HepG2 (cell line): ENCODE data around the gene ATP7B. TPM values are rescaled to one million over a fixed set of nuclear protein-coding genes. Genes with fewer than 3 reads are reported as not detected.

Experiments
- ATAC-seq: fragments of 200-7000 bp; cut with Tn5 transposase; 3 replicates; pipeline ENCODE4 v1.9.1; 2020; ENCODE audit warnings: mild to moderate bottlenecking, moderate library complexity
- BruUV-seq: library from RNA; stranded (reverse); fragments of 400-500 nt; replicated peaks from 2 replicates; lab custom pipeline; 2021; lab: Mats Ljungman, UMichigan
- CTCF ChIA-PET: fragments of 300-600 bp; formaldehyde crosslinking; extraction: SDS; loops from one replicate; lab custom pipeline; 2021; ENCODE audit warnings: low total read pairs, inconsistent platforms, low intra/inter-chr PET ratio; lab: Yijun Ruan, JAX
- POLR2A ChIA-PET: fragments of 350-600 bp; sonication (Branson Sonifier 250); formaldehyde crosslinking; loops from one replicate; lab custom pipeline; 2020; ENCODE audit warnings: antibody characterized with exemption, inconsistent platforms; lab: Yijun Ruan, JAX
- DNase-seq: peaks from one replicate; pipeline ENCODE4 v3.0.0-alpha.2; 2015; ENCODE audit warnings: low spot score
- FAIRE-seq: peaks from 3 replicates; lab custom pipeline; 2011; peaks lifted over from hg19 to GRCh38; lab: Jason Lieb, UNC
- H2AFZ ChIP-seq: one replicate; pipeline ENCODE4 v1.6.1; 2011; ENCODE audit warnings: low read length, inconsistent platforms
- H3K27ac ChIP-seq: fragments of 300-600 bp; 3 replicates; pipeline ENCODE4 v1.8.0; 2011; ENCODE audit warnings: mixed run types, mild to moderate bottlenecking, mixed read lengths, low read length, inconsistent platforms; ENCODE audit not compliant: insufficient read depth; ENCODE audit errors: extremely low read length
- H3K27me3 ChIP-seq, 2 experiments: fragments of 200-600 bp in 1 of 2; 2 replicates in 1 of 2; 3 replicates in 1 of 2; pipeline versions ENCODE4 v1.6.0 to v1.8.0; 2011; ENCODE audit warnings: low read length in 2 of 2, mild to moderate bottlenecking in 2 of 2, moderate library complexity in 2 of 2, inconsistent platforms in 1 of 2; ENCODE audit not compliant: insufficient read depth in 2 of 2, control insufficient read depth in 1 of 2
- H3K36me3 ChIP-seq, 2 experiments: fragments of 200-600 bp in 1 of 2; replicated peaks in 1 of 2; 2 replicates in 1 of 2; 3 replicates in 1 of 2; pipeline versions ENCODE4 v1.5.1 to v1.8.0; 2011; ENCODE audit warnings: low read length in 2 of 2, inconsistent platforms in 1 of 2; ENCODE audit not compliant: insufficient read depth in 2 of 2, control insufficient read depth in 1 of 2
- H3K4me1 ChIP-seq: 2 replicates; pipeline ENCODE4 v1.5.1; 2012; ENCODE audit warnings: low read length, inconsistent platforms; ENCODE audit not compliant: insufficient read depth
- H3K4me2 ChIP-seq: 2 replicates; pipeline ENCODE4 v1.6.0; 2011; ENCODE audit warnings: low read depth, low read length, inconsistent platforms
- H3K4me3 ChIP-seq, 3 experiments: fragments of 200-600 bp in 1 of 3; sonication (generic), shearing (Covaris generic) in 1 of 3; replicated peaks in 1 of 3; 2 replicates each; pipeline ENCODE4 v1.5.1; 2011 to 2016; ENCODE audit warnings: low read length in 3 of 3, inconsistent platforms in 2 of 3, low read depth in 2 of 3, mild to moderate bottlenecking in 2 of 3, control low read depth in 1 of 3, mixed read lengths in 1 of 3; ENCODE audit not compliant: insufficient read depth in 1 of 3
- H3K79me2 ChIP-seq: one replicate; pipeline ENCODE4 v1.6.1; 2011; ENCODE audit warnings: low read length, inconsistent platforms; ENCODE audit not compliant: insufficient read depth
- H3K9ac ChIP-seq: 2 replicates; pipeline ENCODE4 v1.6.0; 2011; ENCODE audit warnings: mild to moderate bottlenecking, low read depth, low read length, inconsistent platforms; ENCODE audit not compliant: insufficient read depth
- H3K9me3 ChIP-seq: 2 replicates; pipeline ENCODE4 v1.5.1; 2012; ENCODE audit warnings: mild to moderate bottlenecking, low read length
- H4K20me1 ChIP-seq: 2 replicates; pipeline ENCODE4 v1.6.0; 2011; ENCODE audit warnings: inconsistent platforms, mild to moderate bottlenecking, low read length, moderate library complexity; ENCODE audit not compliant: insufficient read depth
- FOSL1 ChIP-seq: sonication (generic); formaldehyde crosslinking; IDR thresholded peaks from 2 replicates; pipeline ENCODE4 v1.9.0; 2021; ENCODE audit warnings: missing genetic modification reagents, borderline replicate concordance
- FOSL2 ChIP-seq: sonication (generic); formaldehyde crosslinking; IDR thresholded peaks from 2 replicates; pipeline ENCODE4 v1.4.0; 2020; ENCODE audit warnings: missing genetic modification reagents
- HDAC6 ChIP-seq: fragments of 200-600 bp; sonication (generic); IDR thresholded peaks from 2 replicates; pipeline ENCODE4 v1.7.0; 2017; ENCODE audit warnings: mild to moderate bottlenecking, antibody characterized with exemption, low read length, low read depth
- MED8 ChIP-seq: sonication (generic); formaldehyde crosslinking; IDR thresholded peaks from 2 replicates; pipeline ENCODE4 v1.8.1; 2023; ENCODE audit warnings: mild to moderate bottlenecking, missing genetic modification reagents; ENCODE audit not compliant: insufficient replicate concordance
- MYC ChIP-seq: sonication (generic); formaldehyde crosslinking; IDR thresholded peaks from 2 replicates; pipeline ENCODE4 v1.9.0; 2021; ENCODE audit warnings: missing genetic modification reagents, borderline replicate concordance
- NFKB2 ChIP-seq: sonication (generic); formaldehyde crosslinking; IDR thresholded peaks from 2 replicates; pipeline ENCODE4 v1.4.0; 2020; ENCODE audit warnings: missing genetic modification reagents, borderline replicate concordance
- ONECUT2 ChIP-seq: sonication (generic); formaldehyde crosslinking; IDR thresholded peaks from 2 replicates; pipeline ENCODE4 v1.4.0; 2020; ENCODE audit warnings: missing genetic modification reagents
- SP1 ChIP-seq, 2 experiments: fragments of 450-650 bp in 1 of 2; sonication (generic) in 1 of 2; formaldehyde crosslinking in 1 of 2; IDR thresholded peaks; 2 replicates each; pipeline versions ENCODE4 v1.4.0 to v1.6.1; 2016 to 2020; ENCODE audit warnings: missing genetic modification reagents in 1 of 2
- U2AF2 ChIP-seq: fragments of 200-400 bp; formaldehyde crosslinking; IDR thresholded peaks from 2 replicates; pipeline ENCODE4 v1.6.1; 2017; ENCODE audit warnings: low read depth, mild to moderate bottlenecking, low read length
- ZBTB3 ChIP-seq: sonication (generic); formaldehyde crosslinking; IDR thresholded peaks from 2 replicates; pipeline ENCODE4 v1.4.0; 2020; ENCODE audit warnings: low read depth, mild to moderate bottlenecking, moderate library complexity, missing genetic modification reagents, borderline replicate concordance
- ZBTB8A ChIP-seq: sonication (generic); formaldehyde crosslinking; IDR thresholded peaks from 2 replicates; pipeline ENCODE4 v1.4.0; 2020; ENCODE audit warnings: mild to moderate bottlenecking, low read depth, missing genetic modification reagents, borderline replicate concordance
- ZNF33B ChIP-seq: sonication (generic); formaldehyde crosslinking; IDR thresholded peaks from 2 replicates; pipeline ENCODE4 v1.5.1; 2020; ENCODE audit warnings: mild to moderate bottlenecking, missing genetic modification reagents
- ZNF670 ChIP-seq: sonication (generic); formaldehyde crosslinking; IDR thresholded peaks from 2 replicates; pipeline ENCODE4 v1.8.0; 2022; ENCODE audit warnings: mild to moderate bottlenecking, missing genetic modification reagents, borderline replicate concordance
- ZNF788 ChIP-seq: sonication (generic); formaldehyde crosslinking; IDR thresholded peaks from 2 replicates; pipeline ENCODE4 v1.5.0; 2020; ENCODE audit warnings: mild to moderate bottlenecking, missing genetic modification reagents, borderline replicate concordance
- ZSCAN25 ChIP-seq: sonication (generic); formaldehyde crosslinking; IDR thresholded peaks from 2 replicates; pipeline ENCODE4 v1.8.0; 2022; ENCODE audit warnings: mild to moderate bottlenecking, missing genetic modification reagents
- WGBS: methylation state at CpG from one replicate; pipeline ENCODE4 v1.1.6; 2017; ENCODE audit warnings: low lambda C conversion rate; 5-methylcytosine and 5-hydroxymethylcytosine counted together
- in situ Hi-C: cut with HindIII; loops from 2 replicates; pipeline ENCODE4 v1.10.0; 2017; ENCODE audit warnings: low pct_unique_long_range_greater_than_20kb; ENCODE audit not compliant: extremely low pct_ligation_motif_present
- intact Hi-C: fragments of 100-400 bp; cut with micrococcal nuclease; formaldehyde crosslinking; loops from one replicate; pipeline ENCODE4 v1.10.0; 2022; ENCODE audit not compliant: unreplicated experiment
- polyA plus RNA-seq, 8 experiments: library from polyadenylated mRNA; depleted of rRNA in 3 of 8; stranded (reverse) in 7 of 8; unstranded in 1 of 8; fragments of >200 nt; fragmentation: Illumina TruSeq in 4 of 8; extraction: Trizol in 4 of 8; gene quantifications; 2 replicates each; pipeline versions ENCODE4 v1.2.1 to v1.2.3, GENCODE V29; 2011 to 2016; ENCODE audit warnings: low read depth in 4 of 8, missing spikeins in 1 of 8, mixed read lengths in 1 of 8; ENCODE audit not compliant: insufficient read depth in 1 of 8
- total RNA-seq, 5 experiments: library from RNA; depleted of rRNA; stranded (reverse); fragments of >200 nt; fragmentation: Illumina TruSeq; extraction: Trizol; gene quantifications; 2 replicates each; pipeline ENCODE4 v1.2.3, GENCODE V29; 2016; ENCODE audit warnings: low read depth in 1 of 5
- TF ChIP-seq, protein P1 (sequence below): IDR thresholded peaks from 2 replicates; pipeline ENCODE4 v1.6.1; 2016; ENCODE audit warnings: low read depth
- TF ChIP-seq, protein P2 (sequence below): sonication (generic); formaldehyde crosslinking; IDR thresholded peaks from 2 replicates; pipeline ENCODE4 v1.5.1; 2020; ENCODE audit warnings: missing genetic modification reagents, mild to moderate bottlenecking, borderline replicate concordance
- TF ChIP-seq, protein P3 (sequence below): sonication (generic); formaldehyde crosslinking; IDR thresholded peaks from 2 replicates; pipeline ENCODE4 v1.8.0; 2022; ENCODE audit warnings: mild to moderate bottlenecking, missing genetic modification reagents

ATP7B gene
- total and polyA plus RNA-seq, 2 of the 13 experiments (the other 11 are each of a cell fraction or from before 2014, with no cell fraction given), result 31.8 to 57.4 TPM

DNA sequence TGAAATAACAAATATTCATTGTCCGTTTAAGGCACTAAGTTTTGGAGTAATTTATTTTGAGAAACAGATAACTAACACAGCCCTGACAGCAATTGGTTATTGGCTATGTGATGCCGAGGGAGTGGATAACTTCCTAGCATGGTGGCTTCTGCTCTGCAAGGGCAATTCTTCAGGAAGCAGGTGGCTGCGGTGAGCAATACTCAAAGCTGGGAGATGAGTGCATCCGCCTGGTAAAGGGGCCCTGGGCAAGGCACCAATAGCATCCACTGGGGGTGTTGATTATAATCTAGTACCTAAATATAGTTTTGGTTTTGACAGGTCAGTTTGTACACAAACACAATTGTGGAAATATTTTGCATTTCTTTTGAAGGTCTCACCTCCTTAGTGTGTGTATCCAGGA lies 108.5 kb downstream of the ATP7B start:
- CTCF ChIA-PET, result no interaction called here
- Histone ChIP-seq H3K9me3 (no peaks in the 10 kb centered on the region), H3K4me2 (no peak overlapping the region), H4K20me1 (no peaks in the 10 kb centered on the region), H3K36me3 (peaks cover 6 to 22% of the 10 kb centered on the region in 2 experiments; a peak in 4 of 5 replicates), H3K4me3 (no peak overlapping the region), H3K27ac (no peak overlapping the region), H2AFZ (no peak overlapping the region), H3K9ac (no peak overlapping the region), H3K79me2 (no peaks in the 10 kb centered on the region), H3K27me3 (no peaks in the 10 kb centered on the region), H3K4me1 (peaks cover 11% of the 10 kb centered on the region)
- FAIRE-seq (no peak), ATAC-seq (no peak), DNase-seq (no peak)
- intact Hi-C loops (no loop called here), in situ Hi-C loops (no loop called here)
- POLR2A ChIA-PET, result no interaction called here
- 91% methylated on average over 4 of the region's 4 CpGs for WGBS
- BruUV-seq, result no TSS peak
- TF ChIP-seq ZSCAN25 (CRISPR knock-in tag) (no peak), ZNF670 (CRISPR knock-in tag) (no peak), FOSL2 (no peak), NFKB2 (CRISPR knock-in tag) (no peak), SP1 (IDR thresholded peaks at IDR 0.05) (no peak), SP1 (CRISPR knock-in tag; IDR thresholded peaks at IDR 0.05) (no peak), ZBTB3 (CRISPR knock-in tag) (no peak), HDAC6 (no peak), MYC (CRISPR knock-in tag) (no peak), ZBTB8A (no peak), ZNF33B (CRISPR knock-in tag) (no peak), MED8 (no peak), U2AF2 (no peak), ONECUT2 (CRISPR knock-in tag) (no peak), ZNF788 (CRISPR knock-in tag) (no peak), FOSL1 (CRISPR knock-in tag) (no peak)
- TF ChIP-seq, protein P1, sequence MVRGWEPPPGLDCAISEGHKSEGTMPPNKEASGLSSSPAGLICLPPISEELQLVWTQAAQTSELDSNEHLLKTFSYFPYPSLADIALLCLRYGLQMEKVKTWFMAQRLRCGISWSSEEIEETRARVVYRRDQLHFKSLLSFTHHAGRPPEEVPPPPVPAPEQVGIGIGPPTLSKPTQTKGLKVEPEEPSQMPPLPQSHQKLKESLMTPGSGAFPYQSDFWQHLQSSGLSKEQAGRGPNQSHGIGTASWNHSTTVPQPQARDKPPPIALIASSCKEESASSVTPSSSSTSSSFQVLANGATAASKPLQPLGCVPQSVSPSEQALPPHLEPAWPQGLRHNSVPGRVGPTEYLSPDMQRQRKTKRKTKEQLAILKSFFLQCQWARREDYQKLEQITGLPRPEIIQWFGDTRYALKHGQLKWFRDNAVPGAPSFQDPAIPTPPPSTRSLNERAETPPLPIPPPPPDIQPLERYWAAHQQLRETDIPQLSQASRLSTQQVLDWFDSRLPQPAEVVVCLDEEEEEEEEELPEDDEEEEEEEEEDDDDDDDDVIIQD (CRISPR knock-in tag), result no peak
- TF ChIP-seq, protein P2, sequence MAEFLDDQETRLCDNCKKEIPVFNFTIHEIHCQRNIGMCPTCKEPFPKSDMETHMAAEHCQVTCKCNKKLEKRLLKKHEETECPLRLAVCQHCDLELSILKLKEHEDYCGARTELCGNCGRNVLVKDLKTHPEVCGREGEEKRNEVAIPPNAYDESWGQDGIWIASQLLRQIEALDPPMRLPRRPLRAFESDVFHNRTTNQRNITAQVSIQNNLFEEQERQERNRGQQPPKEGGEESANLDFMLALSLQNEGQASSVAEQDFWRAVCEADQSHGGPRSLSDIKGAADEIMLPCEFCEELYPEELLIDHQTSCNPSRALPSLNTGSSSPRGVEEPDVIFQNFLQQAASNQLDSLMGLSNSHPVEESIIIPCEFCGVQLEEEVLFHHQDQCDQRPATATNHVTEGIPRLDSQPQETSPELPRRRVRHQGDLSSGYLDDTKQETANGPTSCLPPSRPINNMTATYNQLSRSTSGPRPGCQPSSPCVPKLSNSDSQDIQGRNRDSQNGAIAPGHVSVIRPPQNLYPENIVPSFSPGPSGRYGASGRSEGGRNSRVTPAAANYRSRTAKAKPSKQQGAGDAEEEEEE (CRISPR knock-in tag), result no peak
- TF ChIP-seq, protein P3, sequence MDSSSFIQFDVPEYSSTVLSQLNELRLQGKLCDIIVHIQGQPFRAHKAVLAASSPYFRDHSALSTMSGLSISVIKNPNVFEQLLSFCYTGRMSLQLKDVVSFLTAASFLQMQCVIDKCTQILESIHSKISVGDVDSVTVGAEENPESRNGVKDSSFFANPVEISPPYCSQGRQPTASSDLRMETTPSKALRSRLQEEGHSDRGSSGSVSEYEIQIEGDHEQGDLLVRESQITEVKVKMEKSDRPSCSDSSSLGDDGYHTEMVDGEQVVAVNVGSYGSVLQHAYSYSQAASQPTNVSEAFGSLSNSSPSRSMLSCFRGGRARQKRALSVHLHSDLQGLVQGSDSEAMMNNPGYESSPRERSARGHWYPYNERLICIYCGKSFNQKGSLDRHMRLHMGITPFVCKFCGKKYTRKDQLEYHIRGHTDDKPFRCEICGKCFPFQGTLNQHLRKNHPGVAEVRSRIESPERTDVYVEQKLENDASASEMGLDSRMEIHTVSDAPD (CRISPR knock-in tag), result no peak
